ENCODE measurements around the gene GBP5. TPM values are rescaled to one million over a fixed set of nuclear protein-coding genes. Genes with fewer than 3 reads are reported as not detected.

Gene GBP5
- total and polyA plus RNA-seq, 2 of the 4 experiments (the other 2 are of a cell fraction) = not detected

DNA sequence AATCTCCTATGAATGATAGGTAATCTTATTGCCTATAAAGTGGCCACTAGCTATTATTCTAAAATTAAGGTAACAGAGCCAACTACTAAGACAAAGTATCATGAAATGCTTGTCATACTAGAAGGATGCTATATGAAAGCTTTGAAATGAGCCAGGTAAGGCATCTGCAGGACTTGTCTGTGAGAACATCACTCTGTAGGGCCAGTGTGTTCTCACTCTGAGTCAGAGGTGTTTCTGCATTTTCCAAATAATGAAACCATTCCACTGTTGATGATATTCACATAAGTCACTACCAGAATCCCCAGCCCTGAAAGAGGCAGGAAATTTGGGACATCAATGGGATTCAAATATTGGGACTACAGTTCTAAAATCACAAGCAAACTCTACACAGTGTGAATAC is 25.8 kb upstream of the GBP5 start:
- H3K4me3 ChIP-seq (ENCODE audit: insufficient read depth, low read depth, low read length) = no peak overlapping the region
- DNase-seq (no peak), ATAC-seq (ENCODE audit: low read depth) (no peak)
- H4K5ac ChIP-seq (ENCODE audit: low read depth, low read length) = no peak overlapping the region
- H4K8ac ChIP-seq (ENCODE audit: low read depth in 2 of 2, low read length in 2 of 2) = no peak overlapping the region
- H3K36me3 ChIP-seq (ENCODE audit: control insufficient read depth, insufficient read depth, low read length) = no peaks in the 10 kb centered on the region
- H3K14ac ChIP-seq (replicated peaks; ENCODE audit: low read depth, low read length) = no peak overlapping the region
- no peak overlapping the region for H3K9ac ChIP-seq (ENCODE audit: low read depth, low read length)
- no peaks in the 10 kb centered on the region for H4K20me1 ChIP-seq (ENCODE audit: insufficient read depth, low read length)
- in situ Hi-C loops (cut with MboI; ENCODE audit: low sequenced_read_pairs) = no loop called here
- intact Hi-C loops (cut with micrococcal nuclease) = no loop called here
- BruUV-seq (replicated peaks) = no TSS peak
- no peak overlapping the region for H3K27ac ChIP-seq (ENCODE audit: insufficient read depth, low read length)
- H2BK20ac ChIP-seq (ENCODE audit: low read depth, low read length) = no peak overlapping the region
- no peak overlapping the region for H2AK5ac ChIP-seq (ENCODE audit: low read depth, low read length)
- no peak overlapping the region for H3K18ac ChIP-seq (ENCODE audit: low read depth, low read length)
- no peaks in the 10 kb centered on the region for H3K9me1 ChIP-seq (ENCODE audit: insufficient read depth, low read length)
- H2AK9ac ChIP-seq (replicated peaks; ENCODE audit: low read depth, low read length, poor library complexity) = no peak overlapping the region
- H2AFZ ChIP-seq (replicated peaks; ENCODE audit: low read length, poor library complexity) = no peak overlapping the region
- no peaks in the 10 kb centered on the region for H3K9me3 ChIP-seq (ENCODE audit: control insufficient read depth, insufficient read depth, low read length)
- no peak overlapping the region for H2BK120ac ChIP-seq (ENCODE audit: low read depth, low read length)
- CTCF ChIA-PET = no interaction called here
- no peaks in the 10 kb centered on the region for H3K27me3 ChIP-seq (ENCODE audit: control insufficient read depth, insufficient read depth, low read length)
- H3K4me1 ChIP-seq (ENCODE audit: control insufficient read depth, insufficient read depth, low read length) = no peaks in the 10 kb centered on the region
- no peak overlapping the region for H3K4me2 ChIP-seq (ENCODE audit: low read depth, low read length)
- no peak overlapping the region for H2BK15ac ChIP-seq (ENCODE audit: low read depth, low read length)
- H3K4ac ChIP-seq (ENCODE audit: low read depth, low read length) = no peak overlapping the region
- H3K23ac ChIP-seq (ENCODE audit: low read depth, low read length) = no peak overlapping the region
- H3K56ac ChIP-seq (ENCODE audit: extremely low read depth, insufficient read depth, low read length) = no peak overlapping the region
- no peak overlapping the region for H4K91ac ChIP-seq (ENCODE audit: insufficient read depth, low read depth, low read length)
- POLR2A ChIA-PET (ENCODE audit: unreplicated experiment) = no interaction called here
- no peak overlapping the region for H2BK5ac ChIP-seq (ENCODE audit: low read depth, low read length, poor library complexity, severe bottlenecking)
- dilution Hi-C loops (cut with HindIII; ENCODE audit: low sequenced_read_pairs, unreplicated experiment) = no loop called here
- no peaks in the 10 kb centered on the region for H3K79me1 ChIP-seq (ENCODE audit: low read depth in 1 of 2, low read length in 2 of 2)
- TF ChIP-seq FOS (IDR thresholded peaks at IDR 0.05; ENCODE audit: low read depth, low read length) = no peak
- no peak for TF ChIP-seq CEBPB (IDR thresholded peaks at IDR 0.05; ENCODE audit: low read depth, low read length)
- TF ChIP-seq CHD1 (IDR thresholded peaks at IDR 0.05; ENCODE audit: low read depth, low read length) = no peak
- no peak for TF ChIP-seq ELK1 (IDR thresholded peaks at IDR 0.05; ENCODE audit: borderline replicate concordance, low read depth, low read length)
- TF ChIP-seq RAD21 (IDR thresholded peaks at IDR 0.05; ENCODE audit: low read length) = no peak
- TF ChIP-seq BHLHE40 (IDR thresholded peaks at IDR 0.05; ENCODE audit: low read depth, low read length) = no peak
- TF ChIP-seq RCOR1 (IDR thresholded peaks at IDR 0.05; ENCODE audit: insufficient replicate concordance, low read length) = no peak
- TF ChIP-seq NFE2L2 (IDR thresholded peaks at IDR 0.05; ENCODE audit: low read depth, low read length) = no peak
- no peak for TF ChIP-seq POLR2A (IDR thresholded peaks at IDR 0.05; ENCODE audit: low read depth, low read length)
- TF ChIP-seq MXI1 (IDR thresholded peaks at IDR 0.05; ENCODE audit: borderline replicate concordance, low read depth, low read length) = no peak
- no peak for TF ChIP-seq MAFK (IDR thresholded peaks at IDR 0.05; ENCODE audit: low read depth, low read length)
- TF ChIP-seq RFX5 (IDR thresholded peaks at IDR 0.05; ENCODE audit: low read depth, low read length) = no peak

Measured in IMR-90 (cell line).